Activated naive CD4-positive, alpha-beta T cell treated with Interleukin-2 at 50 U/mL for 16 hours (primary cell): Measurements from ENCODE around the gene PRDX5.

ENCODE experiments used
- DNase-seq: peaks from one replicate; pipeline ENCODE4 v3.0.0-alpha.2; 2020

Gene PRDX5

DNA sequence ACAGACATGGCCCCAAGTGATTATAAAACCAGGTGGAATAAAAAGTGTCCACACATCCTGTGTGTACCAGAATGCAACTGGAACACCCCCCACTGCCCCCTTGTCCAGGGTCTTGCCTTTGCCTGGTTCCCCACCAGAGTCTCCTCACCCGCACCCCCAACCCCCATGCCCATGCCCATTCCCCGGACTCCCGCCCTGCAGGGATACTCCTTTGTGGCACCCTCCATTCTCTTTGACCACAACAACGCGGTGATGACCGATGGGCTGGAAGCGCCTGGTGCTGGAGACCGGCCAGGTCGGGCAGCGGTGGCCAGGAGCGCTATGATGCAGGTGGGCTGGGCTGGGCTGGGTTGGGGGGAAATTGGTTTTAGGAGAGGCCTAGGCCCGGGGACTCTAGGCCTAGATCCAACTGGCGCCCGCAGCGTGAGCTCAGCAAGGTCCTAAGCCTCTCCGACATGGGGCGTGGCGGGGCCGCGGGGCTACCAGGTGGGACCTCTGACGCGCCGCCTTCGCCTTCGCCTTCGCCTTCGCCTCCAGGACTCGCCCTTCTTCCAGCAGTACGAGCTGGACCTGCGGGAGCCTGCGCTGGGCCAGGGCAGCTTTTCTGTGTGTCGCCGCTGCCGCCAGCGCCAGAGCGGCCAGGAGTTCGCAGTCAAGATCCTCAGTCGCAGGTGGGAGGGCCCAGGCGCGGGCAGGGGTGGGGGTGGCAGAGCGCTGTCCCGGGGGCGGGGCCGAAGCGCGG is 50.2 kb downstream of the PRDX5 start:
- DNase-seq: no peak

GRCh38 chr11:64368673-64369074 is 50.8 kb downstream of the PRDX5 start:
- DNase-seq: no peak

- no peak for DNase-seq
Measured at GRCh38 chr11:64369440-64370421, 51.8 kb downstream of the PRDX5 start.

DNA sequence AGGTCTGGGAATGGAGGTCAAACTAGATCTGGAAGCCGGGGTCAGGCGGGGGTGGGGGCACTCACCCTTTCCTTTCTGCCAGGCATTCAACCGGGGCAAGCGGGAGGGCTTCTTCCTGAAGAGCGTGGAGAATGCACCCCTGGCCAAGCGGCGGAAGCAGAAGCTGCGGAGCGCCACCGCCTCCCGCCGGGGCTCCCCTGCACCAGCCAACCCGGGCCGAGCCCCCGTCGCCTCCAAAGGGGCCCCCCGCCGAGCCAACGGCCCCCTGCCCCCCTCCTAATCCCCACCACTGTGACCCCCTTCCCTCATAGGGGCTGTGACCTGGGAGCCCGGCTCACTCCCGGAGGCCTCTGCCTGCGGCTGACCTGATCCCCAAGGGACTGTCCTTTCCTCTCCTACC is 53.3 kb downstream of the PRDX5 start:
- no peak for DNase-seq
